NCI-H774 (cell line): ENCODE data around the gene MBNL1.
A peak's percentile ranks its signal among the peaks of the same experiment; 100 is the strongest.
"Not testable (repeated sequence)": the region's sequence is repeated elsewhere in the genome, so short reads cannot be mapped to it uniquely, and the experiment has no call there.

Source experiments
- DNase-seq: peaks from one replicate; lab custom pipeline; 2025; lab: John Stamatoyannopoulos, UW

MBNL1 gene

DNA sequence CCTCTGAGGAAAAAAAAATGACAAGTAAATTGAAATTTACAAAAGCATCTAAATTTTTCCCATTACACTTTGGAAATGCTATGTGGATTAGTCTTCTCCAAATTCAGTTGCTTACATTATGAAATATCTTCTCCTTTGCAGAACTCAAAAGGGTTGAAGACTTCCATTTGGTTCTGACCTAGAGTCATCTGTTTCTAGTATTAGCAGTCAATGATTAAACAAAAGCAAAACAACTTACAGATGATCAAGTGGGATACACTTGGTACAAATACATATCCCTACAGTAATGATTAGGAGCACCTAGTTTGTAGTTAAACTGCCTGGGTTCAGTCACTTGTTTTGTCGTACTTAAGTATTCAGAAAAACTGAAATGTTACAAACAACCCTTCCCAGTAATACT lies 136.2 kb downstream of the MBNL1 start:
- no peak for DNase-seq

DNA sequence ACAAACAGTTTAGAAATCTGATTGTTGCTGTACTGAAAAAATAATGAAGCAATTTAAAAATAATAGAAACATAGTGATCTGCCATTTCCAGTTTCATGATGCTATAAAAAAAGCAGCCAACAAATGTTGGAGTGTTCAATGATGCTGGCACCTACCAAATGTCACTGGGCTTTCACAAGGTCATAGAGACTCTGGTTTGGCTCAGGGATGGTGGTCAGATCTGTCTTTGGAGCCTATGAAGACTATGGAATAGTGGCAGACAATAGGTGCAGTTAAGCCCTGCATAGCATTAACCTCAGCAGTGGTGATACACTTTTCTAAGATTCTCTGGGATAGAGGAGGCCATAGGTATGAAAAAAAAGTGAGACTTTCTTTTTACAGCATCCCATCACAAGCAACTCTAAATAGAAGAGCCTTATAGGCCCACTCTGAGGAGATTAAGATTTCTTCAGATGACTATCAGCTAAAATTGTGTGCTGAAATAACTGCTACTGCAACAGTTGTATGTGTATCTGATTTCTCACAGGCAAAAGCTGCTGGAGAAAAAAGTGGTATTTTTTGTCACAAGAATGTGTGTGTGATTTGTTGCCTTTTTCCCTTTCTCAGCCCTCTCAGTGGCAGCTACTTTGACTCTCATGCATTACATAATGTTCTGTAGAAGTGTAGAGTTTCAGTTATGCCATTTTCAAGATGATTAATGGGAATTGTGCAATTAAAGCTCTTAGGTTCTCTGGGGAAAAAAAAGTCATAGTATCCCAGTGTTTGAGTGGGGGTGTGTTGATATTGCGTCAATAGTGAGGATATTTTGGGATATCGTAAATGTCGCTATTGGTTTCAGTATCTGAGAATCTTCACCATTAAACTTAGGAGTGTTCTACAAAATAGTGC lies 137.4 kb downstream of the MBNL1 start:
- no peak for DNase-seq

DNA sequence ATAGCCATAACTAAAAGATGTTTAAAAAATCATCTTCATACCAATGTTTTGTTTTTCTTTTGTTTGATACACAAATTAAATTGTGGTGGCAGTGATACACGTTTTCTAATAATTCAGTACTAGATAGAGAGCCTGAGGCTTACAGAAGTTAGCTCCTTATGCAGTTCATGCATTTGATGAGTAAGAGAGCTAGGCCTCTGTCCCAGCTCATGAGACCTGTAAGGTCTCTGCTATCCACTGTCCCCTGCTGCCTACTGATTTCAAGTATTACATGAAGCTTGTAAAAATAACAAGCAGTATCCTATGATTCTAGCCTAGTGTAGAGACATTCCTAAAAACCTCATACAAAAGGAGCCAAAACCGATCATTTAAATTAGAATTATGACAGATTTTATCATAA lies 144.5 kb downstream of the MBNL1 start:
- no peak for DNase-seq

DNA sequence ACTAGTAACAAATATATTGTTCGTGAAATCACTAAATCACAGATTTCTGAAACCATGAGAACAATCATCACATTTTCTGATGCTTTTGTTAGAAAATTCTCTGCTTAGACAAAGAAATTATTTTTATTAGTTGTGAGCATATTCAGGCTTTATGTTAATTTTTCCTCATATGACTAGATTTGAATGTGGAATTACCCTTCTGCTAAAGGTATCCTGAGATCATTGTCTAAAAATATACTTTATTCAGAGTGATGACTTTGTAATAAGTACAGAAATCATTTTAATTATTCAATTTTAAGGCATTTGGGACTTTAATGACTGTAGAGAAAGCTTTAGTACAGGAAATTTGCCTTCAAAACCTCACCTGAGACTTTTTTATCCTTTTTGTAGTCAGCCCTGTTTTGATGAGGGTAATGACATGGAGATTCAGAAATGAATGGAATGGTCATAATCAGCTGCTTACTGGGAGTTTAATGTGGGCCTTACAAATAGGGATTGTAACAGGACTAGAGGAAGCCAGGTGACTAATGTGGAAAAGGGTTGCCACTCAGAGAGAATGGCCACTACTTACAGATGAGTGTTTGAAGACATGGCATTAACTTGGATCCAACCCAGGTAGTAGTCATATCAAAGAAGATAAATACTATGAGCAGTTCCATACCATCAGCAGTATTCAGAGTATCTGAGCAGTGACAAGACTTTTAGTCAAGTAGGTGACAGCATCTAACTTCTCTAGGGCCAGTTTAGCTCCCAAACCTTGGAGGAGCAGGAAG lies 148.3 kb downstream of the MBNL1 start:
- DNase-seq: no peak

DNA sequence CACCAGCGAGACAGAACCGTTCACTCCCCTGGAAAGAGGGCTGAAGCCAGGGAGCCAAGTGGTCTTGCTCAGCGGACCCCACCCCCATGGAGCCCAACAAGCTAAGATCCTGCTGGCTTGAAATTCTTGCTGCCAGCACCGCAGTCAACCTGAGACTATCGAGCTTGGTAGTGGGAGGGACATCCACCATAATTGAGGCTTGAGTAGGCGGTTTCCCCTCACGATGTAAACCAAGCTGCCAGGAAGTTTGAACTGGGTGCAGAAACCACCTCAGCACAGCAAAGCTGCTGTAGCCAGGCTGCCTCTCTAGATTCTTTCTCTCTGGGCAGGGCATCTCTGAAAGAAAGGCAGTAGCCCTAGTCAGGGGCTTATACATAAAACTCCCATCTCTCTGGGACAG lies 151.0 kb downstream of the MBNL1 start:
- no peak for DNase-seq

DNA sequence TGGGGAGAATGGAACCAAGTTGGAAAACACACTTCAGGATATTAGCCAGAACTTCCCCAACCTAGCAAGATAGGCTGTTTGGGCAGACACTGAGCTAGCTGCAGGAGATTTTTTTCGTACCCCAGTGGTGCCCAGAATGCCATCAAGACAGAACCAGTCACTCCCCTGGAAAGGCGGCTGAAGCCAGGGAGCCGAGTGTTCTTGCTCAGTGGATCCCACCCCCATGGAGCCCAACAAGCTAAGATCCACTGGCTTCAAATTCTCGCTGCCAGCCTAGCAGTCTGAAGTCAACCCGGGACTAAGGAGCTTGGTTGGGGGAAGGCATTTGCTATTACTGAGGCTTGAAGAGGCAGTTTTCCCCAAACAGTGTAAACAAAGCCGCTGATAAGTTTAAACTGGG lies 152.4 kb downstream of the MBNL1 start:
- no peak for DNase-seq

DNA sequence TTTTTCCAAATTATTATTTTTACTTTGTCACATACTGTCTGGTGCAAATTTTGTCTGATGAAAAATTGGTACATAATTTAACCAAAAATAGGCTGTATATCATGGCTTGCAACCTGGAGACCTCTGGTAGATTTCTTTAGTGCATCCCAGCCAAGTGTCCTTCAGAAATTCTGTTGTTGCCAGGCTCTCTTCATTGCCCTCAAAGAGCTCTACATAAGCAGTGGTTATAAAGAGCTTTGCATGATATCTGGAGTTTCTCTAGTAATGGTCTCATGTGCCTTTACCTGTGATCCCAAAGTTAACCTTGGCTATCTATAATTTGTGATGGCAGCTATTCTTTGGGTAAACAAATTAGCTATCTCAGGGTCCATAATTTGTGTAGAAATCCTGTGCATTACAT lies 157.7 kb downstream of the MBNL1 start:
- DNase-seq: no peak

DNA sequence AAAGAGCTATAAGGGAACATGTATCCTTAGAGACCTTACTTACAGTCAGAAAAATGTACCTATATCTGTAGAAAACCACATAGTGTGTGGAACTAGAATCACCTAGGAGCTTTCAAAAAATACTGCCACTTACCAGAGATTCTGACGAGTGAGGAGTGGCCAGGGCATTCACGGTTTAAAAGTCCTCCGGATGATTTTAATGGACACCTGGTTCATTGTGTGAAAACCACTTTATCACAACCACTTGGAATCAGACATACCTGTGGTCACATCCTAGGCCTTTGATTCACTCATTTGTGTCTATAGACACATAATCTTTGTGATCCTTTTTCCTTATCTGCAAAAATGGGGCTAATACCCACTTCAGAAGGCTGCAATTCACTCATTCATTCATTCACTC lies 159.8 kb downstream of the MBNL1 start:
- DNase-seq: no peak

DNA sequence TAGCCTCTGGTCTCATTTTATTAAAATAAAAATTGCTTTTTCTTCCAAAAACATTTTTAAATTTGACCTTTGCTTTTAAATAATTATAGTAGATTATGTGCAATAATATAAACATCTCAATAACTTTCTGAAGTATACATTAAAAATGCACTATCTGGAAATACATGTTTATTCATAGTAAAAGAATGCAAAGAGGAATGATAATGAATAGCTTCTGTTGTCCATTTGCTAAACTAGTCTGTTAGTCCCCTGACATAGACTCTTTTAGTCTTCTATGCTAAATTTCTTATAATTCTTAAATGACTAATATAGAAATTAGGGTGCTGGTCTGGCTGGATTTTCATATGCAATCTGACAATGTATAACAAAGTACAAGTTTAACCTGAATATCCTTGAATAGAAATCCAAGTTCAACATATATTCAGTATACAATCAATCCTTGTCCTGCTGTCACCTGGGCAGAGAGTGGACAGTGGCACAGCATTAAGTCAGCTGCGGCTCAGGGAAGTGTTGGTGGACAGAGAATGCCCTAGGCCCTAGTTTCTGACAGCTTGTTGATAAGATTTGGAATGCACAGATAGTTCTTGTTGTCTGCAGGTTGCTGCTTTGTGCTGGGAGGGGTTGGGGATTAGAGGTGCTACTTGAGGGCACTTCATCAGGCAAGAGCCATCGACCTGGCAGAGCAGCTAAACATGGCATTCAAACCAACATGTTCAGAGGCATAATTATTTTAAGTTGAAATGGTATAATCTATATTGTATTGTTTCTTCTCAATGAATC lies 161.7 kb downstream of the MBNL1 start:
- no peak for DNase-seq

DNA sequence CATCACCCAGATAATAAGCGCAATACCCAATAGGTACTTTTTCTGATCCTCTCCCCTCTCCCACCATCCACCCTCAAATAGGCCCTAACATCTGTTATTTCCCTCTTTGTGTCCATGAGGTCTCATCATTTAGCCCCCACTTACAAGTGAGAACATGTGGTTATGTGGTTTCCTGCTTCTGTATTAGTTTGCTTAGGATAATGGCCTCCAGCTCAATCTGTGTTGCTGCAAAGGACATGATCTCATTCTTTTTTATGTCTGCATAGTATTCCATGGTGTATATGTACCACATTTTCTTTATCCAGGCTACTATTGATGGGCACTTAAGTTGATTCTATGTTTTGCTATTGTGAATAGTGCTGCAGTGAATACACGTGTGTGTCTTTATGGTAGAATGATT lies 165.4 kb downstream of the MBNL1 start:
- no peak for DNase-seq

DNA sequence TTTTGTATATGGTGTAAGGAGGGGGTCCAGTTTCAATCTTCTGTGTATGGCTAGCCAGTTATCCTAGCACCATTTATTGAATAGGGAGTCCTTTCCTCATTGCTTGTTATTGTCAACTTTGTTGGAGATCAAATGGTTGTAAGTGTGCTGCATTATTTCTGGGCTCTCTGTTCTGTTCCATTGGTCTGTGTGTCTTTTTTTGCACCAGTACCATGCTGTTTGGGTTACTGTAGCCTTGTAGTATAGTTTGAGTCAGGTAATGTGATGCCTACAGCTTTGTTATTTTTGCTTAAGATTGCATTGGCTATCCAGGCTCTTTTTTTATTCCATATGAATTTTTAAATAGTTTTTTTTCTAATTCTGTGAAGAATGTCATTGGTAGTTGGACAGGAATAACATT lies 166.5 kb downstream of the MBNL1 start:
- DNase-seq: not testable (repeated sequence)

DNA sequence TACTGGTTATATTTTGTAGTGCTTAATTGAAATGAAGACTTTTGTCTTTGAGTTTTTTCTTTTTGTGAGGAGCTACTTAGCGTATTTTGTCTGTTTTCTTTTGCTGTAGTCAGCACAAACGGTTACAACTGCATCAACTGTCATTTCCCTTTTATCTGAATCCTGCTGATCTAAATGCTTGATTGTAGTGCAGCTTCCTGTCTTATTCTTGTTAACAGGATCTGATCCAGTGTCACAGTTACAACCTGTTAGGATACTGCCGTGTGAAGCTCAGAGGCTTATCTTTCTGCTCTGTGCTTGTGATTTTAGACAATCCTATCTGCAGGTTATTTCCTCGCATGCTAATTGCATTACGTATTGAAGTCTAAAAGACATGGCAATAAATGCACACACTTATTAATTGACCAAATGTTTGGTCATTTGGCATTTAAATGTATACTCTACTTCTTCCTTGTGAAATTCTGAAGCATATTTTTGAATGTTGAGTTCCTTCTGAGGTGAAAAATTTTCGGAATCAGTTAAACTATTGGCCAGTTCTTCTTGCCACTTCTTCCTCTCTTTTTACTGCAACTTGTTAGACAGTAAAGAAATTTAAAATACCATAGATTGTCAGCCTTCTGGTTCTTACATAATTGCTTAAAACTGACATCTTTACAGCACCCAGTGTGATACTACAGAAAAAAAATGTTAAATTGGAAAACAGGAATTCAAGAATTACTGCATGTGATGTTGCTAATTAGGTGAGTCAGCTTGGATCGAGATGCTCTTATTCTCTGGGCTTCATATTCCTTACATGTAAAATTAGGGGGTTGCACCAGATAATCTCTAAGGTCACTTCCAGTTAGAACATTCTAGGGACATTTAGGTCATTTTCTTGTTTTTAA lies 168.2 kb downstream of the MBNL1 start:
- no peak for DNase-seq

DNA sequence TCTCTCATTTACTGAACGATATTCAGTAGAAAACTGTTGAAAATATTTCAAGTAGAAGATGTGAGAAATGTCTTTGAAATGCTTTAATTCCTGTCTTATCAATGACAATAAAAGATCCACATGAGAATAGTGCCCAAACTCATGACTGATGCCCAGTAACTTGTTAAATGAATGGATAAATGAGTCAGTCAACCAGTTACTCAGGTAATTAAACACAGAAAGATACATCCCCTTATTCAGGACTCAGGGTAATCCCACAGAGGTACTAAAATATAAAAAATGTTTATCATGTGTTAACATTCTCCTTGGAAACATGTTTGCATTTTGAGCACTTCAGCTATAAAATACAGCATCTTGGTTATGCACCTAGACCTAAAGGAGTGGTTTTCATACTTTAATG lies 169.5 kb downstream of the MBNL1 start:
- no peak for DNase-seq

DNA sequence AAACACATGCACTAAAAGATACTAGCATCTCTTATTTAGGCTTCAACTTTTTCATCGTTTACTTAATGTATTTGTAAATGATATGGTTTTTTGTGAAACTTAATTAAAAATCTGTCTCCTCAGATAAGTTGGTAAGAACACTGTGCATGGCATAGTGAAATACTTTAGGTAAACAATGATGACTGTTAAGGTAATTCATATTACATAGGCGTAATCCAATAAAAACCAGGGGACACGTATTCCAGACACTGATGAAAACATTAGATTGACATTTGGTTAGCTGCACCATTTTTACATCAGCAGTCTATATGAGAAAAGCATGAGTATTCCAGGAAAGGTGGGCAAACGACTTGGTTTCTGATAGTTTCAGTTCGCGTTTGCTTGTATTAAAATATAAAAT lies 170.0 kb downstream of the MBNL1 start:
- DNase-seq: no peak

DNA sequence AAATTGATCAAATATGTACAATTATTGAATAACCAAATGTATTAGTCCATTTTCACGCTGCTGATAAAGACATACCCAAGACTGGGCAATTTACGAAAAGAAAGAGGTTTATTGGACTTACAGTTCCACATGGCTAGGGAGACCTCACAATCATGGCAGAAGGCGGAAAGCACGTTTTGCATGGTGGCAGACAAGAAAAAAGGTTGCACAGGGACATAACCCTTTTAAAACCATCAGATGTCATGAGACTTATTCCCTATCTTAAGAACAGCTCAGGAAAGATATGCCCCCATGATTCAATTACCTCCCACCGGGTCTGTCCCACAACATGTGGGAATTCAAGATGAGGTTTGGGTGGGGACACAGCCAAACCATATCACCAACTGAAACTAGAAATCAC lies 171.5 kb downstream of the MBNL1 start:
- not testable (repeated sequence) for DNase-seq

DNA sequence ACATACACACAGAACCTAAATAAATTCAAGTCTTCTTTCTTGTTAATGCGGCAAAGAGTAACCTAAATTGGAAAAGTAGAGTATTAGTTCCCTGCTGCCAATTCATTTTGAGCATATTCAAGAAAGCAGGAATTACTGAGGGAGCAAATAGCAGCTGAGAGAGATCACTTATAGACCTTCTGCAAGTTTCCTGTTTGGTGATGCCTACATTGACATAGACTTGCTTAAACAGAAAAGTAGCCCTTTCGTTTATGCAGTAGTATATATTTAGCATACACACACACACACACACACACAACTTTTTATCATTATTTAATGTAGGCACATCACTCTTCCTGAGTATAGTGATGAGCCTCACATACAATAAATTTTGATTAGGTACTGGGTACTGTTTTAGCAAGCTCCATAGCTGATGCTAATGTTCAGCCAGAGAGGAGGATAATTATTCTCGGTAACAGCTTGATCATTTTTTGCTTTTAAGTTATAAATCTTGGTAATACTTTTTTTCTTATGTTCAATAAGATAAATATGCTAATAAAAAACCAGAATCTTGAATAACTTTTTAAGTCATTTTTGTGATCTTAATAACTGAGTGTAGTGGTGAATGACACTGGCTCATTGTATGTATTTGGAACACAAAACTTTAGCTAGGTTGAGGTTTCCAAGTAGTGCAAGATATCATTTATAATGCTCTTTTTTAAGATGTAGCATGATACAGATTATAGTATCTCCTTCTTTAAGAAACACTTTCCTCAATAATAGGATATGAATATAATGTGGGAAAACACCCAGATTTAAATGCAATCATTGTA lies 174.7 kb downstream of the MBNL1 start:
- no peak for DNase-seq

DNA sequence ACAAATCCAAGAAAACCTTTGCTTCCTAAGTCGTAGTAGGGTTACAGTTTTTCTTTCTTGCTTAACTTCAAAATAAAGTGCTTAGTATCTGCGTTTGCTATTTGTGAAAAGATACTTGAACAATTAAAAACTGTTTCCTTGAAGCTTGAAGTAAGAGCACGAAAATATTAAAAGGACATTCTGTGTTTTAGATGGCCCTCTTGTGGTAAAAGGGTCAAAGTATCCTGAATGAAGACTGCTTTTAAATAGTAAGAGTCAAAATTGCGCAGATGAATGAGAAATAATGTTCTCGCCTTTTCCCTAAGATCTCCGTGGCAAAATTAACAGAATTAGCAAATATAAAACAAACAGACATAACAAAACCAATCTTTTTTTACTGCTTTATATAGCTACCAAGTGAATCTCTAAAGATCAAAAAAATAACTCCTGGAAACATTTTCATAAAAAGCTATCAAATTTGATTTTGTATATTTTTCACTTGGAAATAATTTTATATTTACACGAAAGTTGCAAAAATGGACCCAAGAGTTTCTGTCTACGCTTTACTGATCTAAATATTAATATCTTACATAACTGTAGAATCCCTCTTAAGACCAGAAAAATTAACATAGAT lies 175.4 kb downstream of the MBNL1 start:
- DNase-seq: peak; percentile 35

DNA sequence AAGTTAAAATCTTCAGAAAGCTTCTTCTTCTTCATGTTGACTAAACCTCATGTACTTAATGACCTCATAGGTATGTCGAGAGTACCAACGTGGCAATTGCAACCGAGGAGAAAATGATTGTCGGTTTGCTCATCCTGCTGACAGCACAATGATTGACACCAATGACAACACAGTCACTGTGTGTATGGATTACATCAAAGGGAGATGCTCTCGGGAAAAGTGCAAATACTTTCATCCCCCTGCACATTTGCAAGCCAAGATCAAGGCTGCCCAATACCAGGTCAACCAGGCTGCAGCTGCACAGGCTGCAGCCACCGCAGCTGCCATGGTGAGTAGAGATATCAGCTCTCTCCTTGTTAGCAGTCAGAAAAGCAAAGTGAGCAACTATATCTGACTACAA lies 176.5 kb downstream of the MBNL1 start:
- DNase-seq: no peak

DNA sequence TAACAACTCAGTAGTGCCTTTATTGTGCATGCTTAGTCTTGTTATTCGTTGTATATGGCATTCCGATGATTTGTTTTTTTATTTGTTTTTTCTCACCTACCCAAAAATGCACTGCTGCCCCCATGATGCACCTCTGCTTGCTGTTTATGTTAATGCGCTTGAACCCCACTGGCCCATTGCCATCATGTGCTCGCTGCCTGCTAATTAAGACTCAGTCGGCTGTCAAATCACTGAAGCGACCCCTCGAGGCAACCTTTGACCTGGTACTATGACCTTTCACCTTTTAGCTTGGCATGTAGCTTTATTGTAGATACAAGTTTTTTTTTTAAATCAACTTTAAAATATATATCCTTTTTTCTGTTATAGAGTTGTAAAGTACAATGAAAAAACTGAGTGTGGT lies 177.8 kb downstream of the MBNL1 start:
- DNase-seq: no peak

DNA sequence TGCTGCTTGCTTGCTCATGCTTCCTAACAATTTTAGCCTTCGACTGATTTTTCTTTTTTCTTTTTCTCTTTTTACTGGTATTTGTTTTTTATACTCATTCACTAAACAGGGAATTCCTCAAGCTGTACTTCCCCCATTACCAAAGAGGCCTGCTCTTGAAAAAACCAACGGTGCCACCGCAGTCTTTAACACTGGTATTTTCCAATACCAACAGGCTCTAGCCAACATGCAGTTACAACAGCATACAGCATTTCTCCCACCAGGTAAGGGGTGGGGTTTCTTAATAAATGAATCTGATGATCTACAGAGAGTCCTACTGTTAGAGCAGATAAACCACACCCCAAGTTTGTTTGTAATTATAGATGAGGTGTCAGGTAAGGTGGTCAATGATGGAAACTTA lies 178.8 kb downstream of the MBNL1 start:
- no peak for DNase-seq
